ENCODE data around the gene KL.
A peak's percentile ranks its signal among the peaks of the same experiment; 100 is the strongest.

KL gene

GRCh38 chr13:33004511-33004910 is 11.7 kb upstream of the KL start:
- no peak for DNase-seq (ENCODE audit: low read depth)
- H3K9ac ChIP-seq (ENCODE audit: low read length) = no peak overlapping the region
- peaks cover 5% of the 10 kb centered on the region for H3K4me1 ChIP-seq (ENCODE audit: control insufficient read depth, insufficient read depth, low read length)
- no peaks in the 10 kb centered on the region for H3K36me3 ChIP-seq (ENCODE audit: control insufficient read depth, insufficient read depth, low read length, severe bottlenecking)
- H3K27me3 ChIP-seq (replicated peaks; ENCODE audit: control insufficient read depth, insufficient read depth, low read length) = no peaks in the 10 kb centered on the region
- peak overlapping the region; percentile 25 for H3K4me3 ChIP-seq (ENCODE audit: low read length)
- peaks cover 13% of the 10 kb centered on the region for H3K9me3 ChIP-seq (ENCODE audit: control insufficient read depth, low read length)

GRCh38 chr13:33006134-33006533 is 10.1 kb upstream of the KL start:
- H3K36me3 ChIP-seq (ENCODE audit: control insufficient read depth, insufficient read depth, low read length, severe bottlenecking) = no peaks in the 10 kb centered on the region
- no peak for DNase-seq (ENCODE audit: low read depth)
- no peak overlapping the region for H3K9ac ChIP-seq (ENCODE audit: low read length)
- no peak overlapping the region for H3K4me3 ChIP-seq (ENCODE audit: low read length)
- H3K27me3 ChIP-seq (replicated peaks; ENCODE audit: control insufficient read depth, insufficient read depth, low read length) = no peaks in the 10 kb centered on the region
- H3K9me3 ChIP-seq (ENCODE audit: control insufficient read depth, low read length) = peaks cover 13% of the 10 kb centered on the region
- peaks cover 5% of the 10 kb centered on the region for H3K4me1 ChIP-seq (ENCODE audit: control insufficient read depth, insufficient read depth, low read length)

- peaks cover 5% of the 10 kb centered on the region for H3K4me1 ChIP-seq (ENCODE audit: control insufficient read depth, insufficient read depth, low read length)
- no peaks in the 10 kb centered on the region for H3K36me3 ChIP-seq (ENCODE audit: control insufficient read depth, insufficient read depth, low read length, severe bottlenecking)
- no peaks in the 10 kb centered on the region for H3K27me3 ChIP-seq (replicated peaks; ENCODE audit: control insufficient read depth, insufficient read depth, low read length)
- H3K4me3 ChIP-seq (ENCODE audit: low read length) = no peak overlapping the region
- H3K9me3 ChIP-seq (ENCODE audit: control insufficient read depth, low read length) = peaks cover 13% of the 10 kb centered on the region
- no peak for DNase-seq (ENCODE audit: low read depth)
- H3K9ac ChIP-seq (ENCODE audit: low read length) = no peak overlapping the region
Observed at GRCh38 chr13:33006638-33007037, 9.6 kb upstream of the KL start.

DNA sequence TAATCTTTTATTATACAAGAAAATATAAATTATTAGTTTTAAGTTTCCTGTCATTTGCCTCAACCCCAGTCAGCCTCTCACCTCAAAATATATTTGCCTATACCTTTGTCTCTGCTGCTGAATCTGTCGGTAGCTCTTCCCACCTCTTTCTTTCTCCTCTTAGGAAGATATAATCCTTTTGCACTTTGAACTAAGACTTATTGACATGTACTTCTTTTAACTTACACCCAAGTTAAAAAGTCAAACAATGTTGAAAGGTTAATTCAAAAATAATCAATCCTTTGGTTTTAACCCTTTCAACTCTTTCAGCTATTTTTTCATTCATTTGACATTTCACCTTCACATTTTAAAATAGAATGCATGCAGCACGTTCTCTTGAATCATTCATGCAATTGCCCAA is 9.0 kb upstream of the KL start:
- Histone ChIP-seq H3K9ac (ENCODE audit: low read length) (no peak overlapping the region), H3K4me3 (ENCODE audit: low read length) (no peak overlapping the region), H3K9me3 (ENCODE audit: control insufficient read depth, low read length) (peaks cover 13% of the 10 kb centered on the region), H3K36me3 (ENCODE audit: control insufficient read depth, insufficient read depth, low read length, severe bottlenecking) (no peaks in the 10 kb centered on the region), H3K4me1 (ENCODE audit: control insufficient read depth, insufficient read depth, low read length) (peaks cover 5% of the 10 kb centered on the region), H3K27me3 (replicated peaks; ENCODE audit: control insufficient read depth, insufficient read depth, low read length) (no peaks in the 10 kb centered on the region)
- DNase-seq (ENCODE audit: low read depth) = no peak

- no peaks in the 10 kb centered on the region for H3K27me3 ChIP-seq (replicated peaks; ENCODE audit: control insufficient read depth, insufficient read depth, low read length)
- H3K4me1 ChIP-seq (ENCODE audit: control insufficient read depth, insufficient read depth, low read length) = peaks cover 5% of the 10 kb centered on the region
- H3K36me3 ChIP-seq (ENCODE audit: control insufficient read depth, insufficient read depth, low read length, severe bottlenecking) = no peaks in the 10 kb centered on the region
- H3K9me3 ChIP-seq (ENCODE audit: control insufficient read depth, low read length) = peaks cover 13% of the 10 kb centered on the region
- no peak overlapping the region for H3K9ac ChIP-seq (ENCODE audit: low read length)
- no peak for DNase-seq (ENCODE audit: low read depth)
- no peak overlapping the region for H3K4me3 ChIP-seq (ENCODE audit: low read length)
Observed at GRCh38 chr13:33007950-33008349, 8.3 kb upstream of the KL start.

DNA sequence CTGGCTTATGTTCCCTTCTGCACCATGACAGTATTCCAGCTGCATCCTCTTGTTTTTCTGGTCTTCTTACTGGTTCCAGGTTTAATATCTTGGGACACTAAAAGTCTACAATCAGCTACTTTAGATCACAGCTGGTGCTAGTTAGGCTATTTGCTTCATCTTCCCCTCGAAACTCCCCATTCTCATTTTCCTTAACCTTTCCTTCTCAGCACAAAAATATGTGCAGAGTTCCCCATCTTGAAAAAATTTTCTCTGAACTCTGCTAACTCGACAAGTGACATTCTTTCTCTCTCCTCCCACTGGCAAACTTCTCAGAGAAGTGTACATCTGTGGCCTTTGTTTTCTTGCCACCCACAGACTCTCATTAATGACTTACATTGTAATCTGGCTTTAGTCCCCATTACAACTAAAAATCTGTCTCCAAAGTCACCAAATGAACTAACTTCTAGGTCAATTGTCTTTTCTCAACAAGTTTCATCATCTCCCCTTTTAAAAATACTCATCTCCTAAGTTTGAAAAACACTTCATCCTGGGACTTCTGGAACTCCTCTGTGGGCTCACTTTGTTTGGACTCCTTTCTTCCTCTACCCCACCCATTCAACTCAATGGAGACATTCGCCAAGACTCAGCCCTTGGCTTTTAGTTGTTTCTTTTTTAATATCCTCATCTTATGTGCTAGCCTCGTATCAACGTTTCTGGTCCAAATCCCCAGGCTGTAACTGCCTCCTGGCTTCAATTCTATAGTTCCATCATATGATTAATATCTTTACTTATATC is 7.1 kb upstream of the KL start:
- no peak overlapping the region for H3K9ac ChIP-seq (ENCODE audit: low read length)
- peak; percentile 7 for DNase-seq (ENCODE audit: low read depth)
- H3K36me3 ChIP-seq (ENCODE audit: control insufficient read depth, insufficient read depth, low read length, severe bottlenecking) = no peaks in the 10 kb centered on the region
- peaks cover 13% of the 10 kb centered on the region for H3K9me3 ChIP-seq (ENCODE audit: control insufficient read depth, low read length)
- peaks cover 5% of the 10 kb centered on the region for H3K4me1 ChIP-seq (ENCODE audit: control insufficient read depth, insufficient read depth, low read length)
- H3K4me3 ChIP-seq (ENCODE audit: low read length) = no peak overlapping the region
- no peaks in the 10 kb centered on the region for H3K27me3 ChIP-seq (replicated peaks; ENCODE audit: control insufficient read depth, insufficient read depth, low read length)

- peaks cover 13% of the 10 kb centered on the region for H3K9me3 ChIP-seq (ENCODE audit: control insufficient read depth, low read length)
- DNase-seq (ENCODE audit: low read depth) = no peak
- no peaks in the 10 kb centered on the region for H3K36me3 ChIP-seq (ENCODE audit: control insufficient read depth, insufficient read depth, low read length, severe bottlenecking)
- peaks cover 11% of the 10 kb centered on the region for H3K27me3 ChIP-seq (replicated peaks; ENCODE audit: control insufficient read depth, insufficient read depth, low read length)
- H3K4me3 ChIP-seq (ENCODE audit: low read length) = no peak overlapping the region
- no peak overlapping the region for H3K9ac ChIP-seq (ENCODE audit: low read length)
- no peaks in the 10 kb centered on the region for H3K4me1 ChIP-seq (ENCODE audit: control insufficient read depth, insufficient read depth, low read length)
Observed at GRCh38 chr13:33011828-33012470, 4.3 kb upstream of the KL start.

DNA sequence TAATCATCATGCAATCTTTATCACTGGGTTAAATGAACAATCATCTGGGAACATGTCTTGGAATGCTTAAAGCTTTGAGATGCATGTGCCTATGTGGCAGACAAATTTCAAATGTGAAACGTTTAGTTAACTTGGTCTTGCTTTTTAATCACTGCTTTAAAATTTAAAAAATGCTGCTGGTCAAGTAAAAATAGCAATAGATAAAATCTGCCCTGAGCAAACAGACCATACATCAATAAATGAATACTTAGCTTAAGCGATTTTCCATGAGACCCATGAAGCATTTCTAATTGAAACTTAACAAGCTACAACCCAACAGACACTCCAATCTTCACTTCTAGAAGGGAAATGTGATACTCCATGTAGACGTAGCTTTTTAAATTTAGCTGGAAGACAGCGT is 1.9 kb upstream of the KL start:
- no peaks in the 10 kb centered on the region for H3K36me3 ChIP-seq (ENCODE audit: control insufficient read depth, insufficient read depth, low read length, severe bottlenecking)
- H3K9ac ChIP-seq (ENCODE audit: low read length) = no peak overlapping the region
- DNase-seq (ENCODE audit: low read depth) = peak; percentile 12
- H3K27me3 ChIP-seq (replicated peaks; ENCODE audit: control insufficient read depth, insufficient read depth, low read length) = peaks cover 12% of the 10 kb centered on the region
- no peaks in the 10 kb centered on the region for H3K9me3 ChIP-seq (ENCODE audit: control insufficient read depth, low read length)
- H3K4me3 ChIP-seq (ENCODE audit: low read length) = no peak overlapping the region
- H3K4me1 ChIP-seq (ENCODE audit: control insufficient read depth, insufficient read depth, low read length) = no peaks in the 10 kb centered on the region

GRCh38 chr13:33015241-33015668 is 968 bp upstream of the KL start:
- peaks cover 20% of the 10 kb centered on the region for H3K27me3 ChIP-seq (replicated peaks; ENCODE audit: control insufficient read depth, insufficient read depth, low read length)
- H3K9ac ChIP-seq (ENCODE audit: low read length) = no peak overlapping the region
- no peaks in the 10 kb centered on the region for H3K36me3 ChIP-seq (ENCODE audit: control insufficient read depth, insufficient read depth, low read length, severe bottlenecking)
- H3K4me3 ChIP-seq (ENCODE audit: low read length) = no peak overlapping the region
- no peaks in the 10 kb centered on the region for H3K4me1 ChIP-seq (ENCODE audit: control insufficient read depth, insufficient read depth, low read length)
- DNase-seq (ENCODE audit: low read depth) = no peak
- no peaks in the 10 kb centered on the region for H3K9me3 ChIP-seq (ENCODE audit: control insufficient read depth, low read length)

DNA sequence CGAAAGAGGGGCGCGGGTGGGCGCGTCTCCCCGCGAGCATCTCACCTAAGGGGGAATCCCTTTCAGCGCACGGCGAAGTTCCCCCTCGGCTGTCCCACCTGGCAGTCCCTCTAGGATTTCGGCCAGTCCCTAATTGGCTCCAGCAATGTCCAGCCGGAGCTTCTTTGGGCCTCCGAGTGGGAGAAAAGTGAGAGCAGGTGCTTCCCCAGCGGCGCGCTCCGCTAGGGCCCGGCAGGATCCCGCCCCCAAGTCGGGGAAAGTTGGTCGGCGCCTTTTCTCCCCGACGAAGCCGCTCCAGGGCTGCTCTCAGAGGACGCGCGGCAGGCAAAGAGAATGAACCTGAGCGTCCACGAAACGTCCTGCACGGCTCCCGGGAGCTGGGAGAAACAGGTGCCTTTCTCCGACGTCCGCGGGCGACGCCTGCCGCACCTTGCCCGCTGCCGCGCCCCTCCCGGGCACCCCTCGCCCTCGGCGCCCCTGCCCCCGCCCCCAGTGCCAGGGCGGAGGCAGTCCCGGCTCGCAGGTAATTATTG is 366 bp upstream of the KL start:
- no peaks in the 10 kb centered on the region for H3K36me3 ChIP-seq (ENCODE audit: control insufficient read depth, insufficient read depth, low read length, severe bottlenecking)
- no peak overlapping the region for H3K4me3 ChIP-seq (ENCODE audit: low read length)
- H3K9me3 ChIP-seq (ENCODE audit: control insufficient read depth, low read length) = no peaks in the 10 kb centered on the region
- H3K27me3 ChIP-seq (replicated peaks; ENCODE audit: control insufficient read depth, insufficient read depth, low read length) = peaks cover 22% of the 10 kb centered on the region
- no peak for DNase-seq (ENCODE audit: low read depth)
- H3K9ac ChIP-seq (ENCODE audit: low read length) = no peak overlapping the region
- H3K4me1 ChIP-seq (ENCODE audit: control insufficient read depth, insufficient read depth, low read length) = no peaks in the 10 kb centered on the region

GRCh38 chr13:33017323-33017929 is 1.2 kb downstream of the KL start:
- Histone ChIP-seq H3K27me3 (replicated peaks; ENCODE audit: control insufficient read depth, insufficient read depth, low read length) (peaks cover 22% of the 10 kb centered on the region), H3K9me3 (ENCODE audit: control insufficient read depth, low read length) (no peaks in the 10 kb centered on the region), H3K4me1 (ENCODE audit: control insufficient read depth, insufficient read depth, low read length) (no peaks in the 10 kb centered on the region), H3K36me3 (ENCODE audit: control insufficient read depth, insufficient read depth, low read length, severe bottlenecking) (no peaks in the 10 kb centered on the region), H3K9ac (ENCODE audit: low read length) (no peak overlapping the region), H3K4me3 (ENCODE audit: low read length) (peak overlapping the region; percentile 67)
- DNase-seq (ENCODE audit: low read depth) = no peak
